ENCODE results near the gene ZNF831.

DNA sequence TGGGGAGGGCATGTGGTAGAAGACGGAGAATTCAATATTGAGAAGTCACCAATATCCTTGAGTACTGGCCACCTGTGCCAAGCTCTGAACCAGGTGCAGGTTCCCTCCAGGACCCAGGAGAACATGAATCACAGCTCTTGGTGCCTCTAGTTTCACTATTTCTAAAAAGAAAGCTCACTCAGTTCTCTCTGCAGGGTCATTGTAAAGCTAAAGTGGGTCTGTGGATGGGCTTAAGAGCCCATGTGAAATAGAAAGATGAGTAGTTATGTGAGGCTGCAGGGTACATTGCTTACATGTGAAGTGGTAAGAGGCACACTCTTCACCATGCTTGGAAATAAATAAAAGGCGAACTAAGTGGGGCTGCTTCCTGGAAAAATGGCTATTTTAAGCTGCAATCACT is 43.6 kb downstream of the ZNF831 start:
- TF ChIP-seq POLR2AphosphoS5 (IDR thresholded peaks at IDR 0.05; ENCODE audit: low read depth), result no peak
- TF ChIP-seq CTCF (IDR thresholded peaks at IDR 0.05; ENCODE audit: insufficient read depth, low read length), result no peak
- TF ChIP-seq SPI1 (IDR thresholded peaks at IDR 0.05; ENCODE audit: borderline replicate concordance, low read depth), result no peak
- TF ChIP-seq, protein P1, sequence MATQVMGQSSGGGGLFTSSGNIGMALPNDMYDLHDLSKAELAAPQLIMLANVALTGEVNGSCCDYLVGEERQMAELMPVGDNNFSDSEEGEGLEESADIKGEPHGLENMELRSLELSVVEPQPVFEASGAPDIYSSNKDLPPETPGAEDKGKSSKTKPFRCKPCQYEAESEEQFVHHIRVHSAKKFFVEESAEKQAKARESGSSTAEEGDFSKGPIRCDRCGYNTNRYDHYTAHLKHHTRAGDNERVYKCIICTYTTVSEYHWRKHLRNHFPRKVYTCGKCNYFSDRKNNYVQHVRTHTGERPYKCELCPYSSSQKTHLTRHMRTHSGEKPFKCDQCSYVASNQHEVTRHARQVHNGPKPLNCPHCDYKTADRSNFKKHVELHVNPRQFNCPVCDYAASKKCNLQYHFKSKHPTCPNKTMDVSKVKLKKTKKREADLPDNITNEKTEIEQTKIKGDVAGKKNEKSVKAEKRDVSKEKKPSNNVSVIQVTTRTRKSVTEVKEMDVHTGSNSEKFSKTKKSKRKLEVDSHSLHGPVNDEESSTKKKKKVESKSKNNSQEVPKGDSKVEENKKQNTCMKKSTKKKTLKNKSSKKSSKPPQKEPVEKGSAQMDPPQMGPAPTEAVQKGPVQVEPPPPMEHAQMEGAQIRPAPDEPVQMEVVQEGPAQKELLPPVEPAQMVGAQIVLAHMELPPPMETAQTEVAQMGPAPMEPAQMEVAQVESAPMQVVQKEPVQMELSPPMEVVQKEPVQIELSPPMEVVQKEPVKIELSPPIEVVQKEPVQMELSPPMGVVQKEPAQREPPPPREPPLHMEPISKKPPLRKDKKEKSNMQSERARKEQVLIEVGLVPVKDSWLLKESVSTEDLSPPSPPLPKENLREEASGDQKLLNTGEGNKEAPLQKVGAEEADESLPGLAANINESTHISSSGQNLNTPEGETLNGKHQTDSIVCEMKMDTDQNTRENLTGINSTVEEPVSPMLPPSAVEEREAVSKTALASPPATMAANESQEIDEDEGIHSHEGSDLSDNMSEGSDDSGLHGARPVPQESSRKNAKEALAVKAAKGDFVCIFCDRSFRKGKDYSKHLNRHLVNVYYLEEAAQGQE (IDR thresholded peaks at IDR 0.05; ENCODE audit: insufficient replicate concordance, low read depth), result no peak

Data from HL-60 (cell line).